HEK293 (cell line): ENCODE data around the gene EVI5.

ENCODE experiments used
- GLIS2 ChIP-seq: fragments of 450-650 bp; formaldehyde crosslinking; IDR thresholded peaks from 2 replicates; pipeline ENCODE4 v1.5.1; 2016; ENCODE audit warnings: missing biosample characterization, missing genetic modification characterization
- IKZF3 ChIP-seq: fragments of 450-650 bp; IDR thresholded peaks from 2 replicates; pipeline ENCODE4 v1.5.0; 2018; ENCODE audit warnings: missing biosample characterization, mild to moderate bottlenecking, missing genetic modification characterization, moderate library complexity
- KLF10 ChIP-seq: fragments of 450-650 bp; IDR thresholded peaks from 2 replicates; pipeline ENCODE4 v1.5.1; 2018; ENCODE audit warnings: missing biosample characterization, mild to moderate bottlenecking, missing genetic modification characterization
- KLF7 ChIP-seq: fragments of 450-650 bp; formaldehyde crosslinking; IDR thresholded peaks from 2 replicates; pipeline ENCODE4 v1.5.1; 2016; ENCODE audit warnings: missing biosample characterization, missing genetic modification characterization, borderline replicate concordance
- RBAK ChIP-seq: fragments of 450-650 bp; formaldehyde crosslinking; IDR thresholded peaks from 2 replicates; pipeline ENCODE4 v1.5.1; 2016; ENCODE audit warnings: missing biosample characterization, missing genetic modification characterization
- SCRT1 ChIP-seq: fragments of 450-650 bp; formaldehyde crosslinking; IDR thresholded peaks from 2 replicates; pipeline ENCODE4 v1.5.1; 2016; ENCODE audit warnings: missing biosample characterization, missing genetic modification characterization, borderline replicate concordance
- ZBTB48 ChIP-seq: fragments of 450-650 bp; formaldehyde crosslinking; IDR thresholded peaks from 2 replicates; pipeline ENCODE4 v1.5.1; 2016; ENCODE audit warnings: missing biosample characterization, missing genetic modification characterization
- ZEB2 ChIP-seq: fragments of 450-650 bp; formaldehyde crosslinking; IDR thresholded peaks from 2 replicates; pipeline ENCODE4 v1.5.1; 2016; ENCODE audit warnings: missing biosample characterization, missing genetic modification characterization
- ZNF10 ChIP-seq: fragments of 450-650 bp; formaldehyde crosslinking; IDR thresholded peaks from 2 replicates; pipeline ENCODE4 v1.5.1; 2017; ENCODE audit warnings: missing biosample characterization, missing genetic modification characterization
- ZNF133 ChIP-seq: fragments of 450-650 bp; formaldehyde crosslinking; IDR thresholded peaks from 2 replicates; pipeline ENCODE4 v1.5.1; 2016; ENCODE audit warnings: missing biosample characterization, missing genetic modification characterization
- ZNF16 ChIP-seq: fragments of 450-650 bp; formaldehyde crosslinking; IDR thresholded peaks from 2 replicates; pipeline ENCODE4 v1.5.1; 2016; ENCODE audit warnings: low read depth, missing biosample characterization, missing genetic modification characterization
- ZNF174 ChIP-seq: fragments of 450-650 bp; formaldehyde crosslinking; IDR thresholded peaks from 2 replicates; pipeline ENCODE4 v1.5.0; 2017; ENCODE audit warnings: missing biosample characterization, mild to moderate bottlenecking, missing genetic modification characterization
- ZNF202 ChIP-seq: fragments of 450-650 bp; formaldehyde crosslinking; IDR thresholded peaks from 2 replicates; pipeline ENCODE4 v1.5.1; 2016; ENCODE audit warnings: missing biosample characterization, missing genetic modification characterization, borderline replicate concordance
- ZNF214 ChIP-seq: fragments of 450-650 bp; formaldehyde crosslinking; IDR thresholded peaks from 2 replicates; pipeline ENCODE4 v1.5.1; 2017; ENCODE audit warnings: missing biosample characterization, mild to moderate bottlenecking, missing genetic modification characterization, borderline replicate concordance
- ZNF350 ChIP-seq: fragments of 450-650 bp; formaldehyde crosslinking; IDR thresholded peaks from 2 replicates; pipeline ENCODE4 v1.5.0; 2017; ENCODE audit warnings: missing biosample characterization, mild to moderate bottlenecking, missing genetic modification characterization
- ZNF394 ChIP-seq: fragments of 450-650 bp; formaldehyde crosslinking; IDR thresholded peaks from 2 replicates; pipeline ENCODE4 v1.5.1; 2016; ENCODE audit warnings: missing biosample characterization, missing genetic modification characterization, mild to moderate bottlenecking, moderate library complexity, borderline replicate concordance
- ZNF473 ChIP-seq: fragments of 450-650 bp; formaldehyde crosslinking; IDR thresholded peaks from 2 replicates; pipeline ENCODE4 v1.5.1; 2017; ENCODE audit warnings: missing biosample characterization, missing genetic modification characterization
- ZNF521 ChIP-seq: fragments of 450-650 bp; formaldehyde crosslinking; IDR thresholded peaks from 2 replicates; pipeline ENCODE4 v1.5.1; 2017; ENCODE audit warnings: missing biosample characterization, mild to moderate bottlenecking, missing genetic modification characterization
- ZNF530 ChIP-seq: fragments of 450-650 bp; formaldehyde crosslinking; IDR thresholded peaks from 2 replicates; pipeline ENCODE4 v1.5.1; 2016; ENCODE audit warnings: low read depth, missing biosample characterization, missing genetic modification characterization
- ZNF549 ChIP-seq: fragments of 450-650 bp; IDR thresholded peaks from 2 replicates; pipeline ENCODE4 v1.5.1; 2018; ENCODE audit warnings: missing biosample characterization, missing genetic modification characterization, mild to moderate bottlenecking, inconsistent platforms, moderate library complexity
- ZNF560 ChIP-seq: fragments of 450-650 bp; formaldehyde crosslinking; IDR thresholded peaks from 2 replicates; pipeline ENCODE4 v1.5.1; 2017; ENCODE audit warnings: missing biosample characterization, missing genetic modification characterization, borderline replicate concordance
- ZNF571 ChIP-seq: fragments of 450-650 bp; formaldehyde crosslinking; IDR thresholded peaks from 2 replicates; pipeline ENCODE4 v1.5.0; 2017; ENCODE audit warnings: missing biosample characterization, missing genetic modification characterization
- ZNF596 ChIP-seq: fragments of 450-650 bp; IDR thresholded peaks from 2 replicates; pipeline ENCODE4 v1.5.0; 2018; ENCODE audit warnings: missing biosample characterization, mild to moderate bottlenecking, missing genetic modification characterization, moderate library complexity
- ZNF623 ChIP-seq: fragments of 450-650 bp; formaldehyde crosslinking; IDR thresholded peaks from 2 replicates; pipeline ENCODE4 v1.5.1; 2016; ENCODE audit warnings: missing biosample characterization, missing genetic modification characterization
- TF ChIP-seq, protein P1 (sequence below): fragments of 450-650 bp; formaldehyde crosslinking; IDR thresholded peaks from 2 replicates; pipeline ENCODE4 v1.5.1; 2016; ENCODE audit warnings: missing biosample characterization, missing genetic modification characterization
- TF ChIP-seq, protein P2 (sequence below): fragments of 450-650 bp; formaldehyde crosslinking; IDR thresholded peaks from 2 replicates; pipeline ENCODE4 v1.5.1; 2017; ENCODE audit warnings: missing biosample characterization, missing genetic modification characterization
- TF ChIP-seq, protein P3 (sequence below): fragments of 450-650 bp; formaldehyde crosslinking; conservative IDR thresholded peaks from 2 replicates; pipeline ENCODE4 v1.5.1; 2016; ENCODE audit warnings: low read depth, missing biosample characterization, missing genetic modification characterization
- TF ChIP-seq, protein P4 (sequence below): fragments of 450-650 bp; formaldehyde crosslinking; IDR thresholded peaks from 2 replicates; pipeline ENCODE4 v1.5.1; 2016; ENCODE audit warnings: missing biosample characterization, missing genetic modification characterization, low read depth
- TF ChIP-seq, protein P5 (sequence below): fragments of 450-650 bp; formaldehyde crosslinking; IDR thresholded peaks from 2 replicates; pipeline ENCODE4 v1.5.1; 2016; ENCODE audit warnings: missing biosample characterization, missing genetic modification characterization

EVI5 gene

DNA sequence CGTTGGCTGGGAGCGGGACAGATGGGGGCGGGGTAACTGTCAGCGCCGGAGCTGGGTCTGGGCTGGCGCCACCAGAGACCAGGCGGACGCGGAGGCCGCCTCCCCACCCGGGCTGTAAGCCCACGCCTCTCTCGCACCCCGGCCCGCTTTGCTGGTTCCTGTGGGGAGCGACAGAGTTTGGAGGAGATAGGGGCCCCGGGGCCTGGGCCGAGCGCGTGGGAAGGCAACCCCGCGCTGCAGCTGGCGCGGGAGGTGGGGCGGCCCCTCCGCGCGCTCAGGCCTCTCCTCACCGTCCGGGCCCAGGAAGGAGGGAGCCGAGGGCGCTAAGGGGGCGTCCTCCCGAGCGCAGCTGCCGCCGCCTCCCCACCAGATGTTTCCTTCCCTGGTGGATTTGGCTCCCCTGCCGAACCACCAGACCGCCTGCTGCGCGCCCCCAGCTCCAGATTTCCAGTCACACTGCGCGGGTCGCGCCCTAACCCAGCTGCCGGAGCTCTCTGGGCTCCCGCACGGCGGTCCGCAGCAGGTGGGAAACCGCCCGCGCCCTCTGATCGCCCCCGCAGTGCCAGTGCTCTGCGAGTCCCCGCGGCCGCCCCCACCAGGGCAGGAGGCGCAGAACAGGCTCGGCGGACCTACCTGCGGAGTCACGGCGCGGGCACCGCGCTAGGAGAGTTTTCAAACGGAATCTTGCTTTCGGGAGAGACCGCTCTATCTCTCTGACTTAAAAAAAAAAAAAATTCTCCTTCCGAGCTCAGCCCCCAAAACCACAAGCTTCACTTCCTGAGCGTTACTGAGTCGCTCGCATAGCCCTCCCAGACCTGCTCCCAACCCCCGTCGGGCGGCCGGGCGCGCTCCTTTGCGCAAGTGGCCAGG lies 299.3 kb downstream of the EVI5 start (continued):
- TF ChIP-seq, protein P1, sequence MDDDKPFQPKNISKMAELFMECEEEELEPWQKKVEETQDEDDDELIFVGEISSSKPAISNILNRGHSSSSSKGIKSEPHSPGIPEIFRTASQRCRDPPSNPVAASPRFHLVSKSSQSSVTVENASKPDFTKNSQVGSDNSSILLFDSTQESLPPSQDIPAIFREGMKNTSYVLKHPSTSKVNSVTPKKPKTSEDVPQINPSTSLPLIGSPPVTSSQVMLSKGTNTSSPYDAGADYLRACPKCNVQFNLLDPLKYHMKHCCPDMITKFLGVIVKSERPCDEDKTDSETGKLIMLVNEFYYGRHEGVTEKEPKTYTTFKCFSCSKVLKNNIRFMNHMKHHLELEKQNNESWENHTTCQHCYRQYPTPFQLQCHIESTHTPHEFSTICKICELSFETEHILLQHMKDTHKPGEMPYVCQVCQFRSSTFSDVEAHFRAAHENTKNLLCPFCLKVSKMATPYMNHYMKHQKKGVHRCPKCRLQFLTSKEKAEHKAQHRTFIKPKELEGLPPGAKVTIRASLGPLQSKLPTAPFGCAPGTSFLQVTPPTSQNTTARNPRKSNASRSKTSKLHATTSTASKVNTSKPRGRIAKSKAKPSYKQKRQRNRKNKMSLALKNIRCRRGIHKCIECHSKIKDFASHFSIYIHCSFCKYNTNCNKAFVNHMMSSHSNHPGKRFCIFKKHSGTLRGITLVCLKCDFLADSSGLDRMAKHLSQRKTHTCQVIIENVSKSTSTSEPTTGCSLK (tag by site-specific recombination) = no peak
- TF ChIP-seq, protein P2, sequence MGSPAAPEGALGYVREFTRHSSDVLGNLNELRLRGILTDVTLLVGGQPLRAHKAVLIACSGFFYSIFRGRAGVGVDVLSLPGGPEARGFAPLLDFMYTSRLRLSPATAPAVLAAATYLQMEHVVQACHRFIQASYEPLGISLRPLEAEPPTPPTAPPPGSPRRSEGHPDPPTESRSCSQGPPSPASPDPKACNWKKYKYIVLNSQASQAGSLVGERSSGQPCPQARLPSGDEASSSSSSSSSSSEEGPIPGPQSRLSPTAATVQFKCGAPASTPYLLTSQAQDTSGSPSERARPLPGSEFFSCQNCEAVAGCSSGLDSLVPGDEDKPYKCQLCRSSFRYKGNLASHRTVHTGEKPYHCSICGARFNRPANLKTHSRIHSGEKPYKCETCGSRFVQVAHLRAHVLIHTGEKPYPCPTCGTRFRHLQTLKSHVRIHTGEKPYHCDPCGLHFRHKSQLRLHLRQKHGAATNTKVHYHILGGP (tag by site-specific recombination) = no peak
- TF ChIP-seq ZNF174 (tag by site-specific recombination) = no peak
- TF ChIP-seq KLF7 (tag by site-specific recombination) = peak; percentile 53; the same call in 1 of the 2 replicates
- no peak for TF ChIP-seq ZNF350
- TF ChIP-seq GLIS2 (tag by site-specific recombination) = peak; percentile 94
- no peak for TF ChIP-seq ZNF560 (tag by site-specific recombination)
- TF ChIP-seq ZNF473 (tag by site-specific recombination) = no peak
- no peak for TF ChIP-seq ZNF16 (tag by site-specific recombination)
- TF ChIP-seq RBAK (tag by site-specific recombination) = no peak
- TF ChIP-seq ZNF10 (tag by site-specific recombination) = no peak
- no peak; the same call in none of the 2 replicates for TF ChIP-seq KLF10 (tag by site-specific recombination)
- peak; percentile 52 for TF ChIP-seq ZNF596 (tag by site-specific recombination)
- no peak for TF ChIP-seq ZNF623 (tag by site-specific recombination)
- TF ChIP-seq ZNF530 (tag by site-specific recombination) = no peak
- TF ChIP-seq ZNF549 (tag by site-specific recombination) = no peak
- no peak for TF ChIP-seq ZNF571 (tag by site-specific recombination)
- TF ChIP-seq ZNF133 (tag by site-specific recombination) = no peak
- no peak for TF ChIP-seq IKZF3 (tag by site-specific recombination)
- peak; percentile 95 for TF ChIP-seq ZEB2 (tag by site-specific recombination)
- no peak for TF ChIP-seq ZNF521
- TF ChIP-seq, protein P3, sequence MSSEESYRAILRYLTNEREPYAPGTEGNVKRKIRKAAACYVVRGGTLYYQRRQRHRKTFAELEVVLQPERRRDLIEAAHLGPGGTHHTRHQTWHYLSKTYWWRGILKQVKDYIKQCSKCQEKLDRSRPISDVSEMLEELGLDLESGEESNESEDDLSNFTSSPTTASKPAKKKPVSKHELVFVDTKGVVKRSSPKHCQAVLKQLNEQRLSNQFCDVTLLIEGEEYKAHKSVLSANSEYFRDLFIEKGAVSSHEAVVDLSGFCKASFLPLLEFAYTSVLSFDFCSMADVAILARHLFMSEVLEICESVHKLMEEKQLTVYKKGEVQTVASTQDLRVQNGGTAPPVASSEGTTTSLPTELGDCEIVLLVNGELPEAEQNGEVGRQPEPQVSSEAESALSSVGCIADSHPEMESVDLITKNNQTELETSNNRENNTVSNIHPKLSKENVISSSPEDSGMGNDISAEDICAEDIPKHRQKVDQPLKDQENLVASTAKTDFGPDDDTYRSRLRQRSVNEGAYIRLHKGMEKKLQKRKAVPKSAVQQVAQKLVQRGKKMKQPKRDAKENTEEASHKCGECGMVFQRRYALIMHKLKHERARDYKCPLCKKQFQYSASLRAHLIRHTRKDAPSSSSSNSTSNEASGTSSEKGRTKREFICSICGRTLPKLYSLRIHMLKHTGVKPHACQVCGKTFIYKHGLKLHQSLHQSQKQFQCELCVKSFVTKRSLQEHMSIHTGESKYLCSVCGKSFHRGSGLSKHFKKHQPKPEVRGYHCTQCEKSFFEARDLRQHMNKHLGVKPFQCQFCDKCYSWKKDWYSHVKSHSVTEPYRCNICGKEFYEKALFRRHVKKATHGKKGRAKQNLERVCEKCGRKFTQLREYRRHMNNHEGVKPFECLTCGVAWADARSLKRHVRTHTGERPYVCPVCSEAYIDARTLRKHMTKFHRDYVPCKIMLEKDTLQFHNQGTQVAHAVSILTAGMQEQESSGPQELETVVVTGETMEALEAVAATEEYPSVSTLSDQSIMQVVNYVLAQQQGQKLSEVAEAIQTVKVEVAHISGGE (tag by site-specific recombination) = peak; percentile 55
- peak; percentile 95 for TF ChIP-seq ZBTB48
- TF ChIP-seq, protein P4, sequence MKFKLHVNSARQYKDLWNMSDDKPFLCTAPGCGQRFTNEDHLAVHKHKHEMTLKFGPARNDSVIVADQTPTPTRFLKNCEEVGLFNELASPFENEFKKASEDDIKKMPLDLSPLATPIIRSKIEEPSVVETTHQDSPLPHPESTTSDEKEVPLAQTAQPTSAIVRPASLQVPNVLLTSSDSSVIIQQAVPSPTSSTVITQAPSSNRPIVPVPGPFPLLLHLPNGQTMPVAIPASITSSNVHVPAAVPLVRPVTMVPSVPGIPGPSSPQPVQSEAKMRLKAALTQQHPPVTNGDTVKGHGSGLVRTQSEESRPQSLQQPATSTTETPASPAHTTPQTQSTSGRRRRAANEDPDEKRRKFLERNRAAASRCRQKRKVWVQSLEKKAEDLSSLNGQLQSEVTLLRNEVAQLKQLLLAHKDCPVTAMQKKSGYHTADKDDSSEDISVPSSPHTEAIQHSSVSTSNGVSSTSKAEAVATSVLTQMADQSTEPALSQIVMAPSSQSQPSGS (tag by site-specific recombination) = no peak
- TF ChIP-seq SCRT1 (tag by site-specific recombination) = peak; percentile 95
- no peak for TF ChIP-seq ZNF202
- TF ChIP-seq, protein P5, sequence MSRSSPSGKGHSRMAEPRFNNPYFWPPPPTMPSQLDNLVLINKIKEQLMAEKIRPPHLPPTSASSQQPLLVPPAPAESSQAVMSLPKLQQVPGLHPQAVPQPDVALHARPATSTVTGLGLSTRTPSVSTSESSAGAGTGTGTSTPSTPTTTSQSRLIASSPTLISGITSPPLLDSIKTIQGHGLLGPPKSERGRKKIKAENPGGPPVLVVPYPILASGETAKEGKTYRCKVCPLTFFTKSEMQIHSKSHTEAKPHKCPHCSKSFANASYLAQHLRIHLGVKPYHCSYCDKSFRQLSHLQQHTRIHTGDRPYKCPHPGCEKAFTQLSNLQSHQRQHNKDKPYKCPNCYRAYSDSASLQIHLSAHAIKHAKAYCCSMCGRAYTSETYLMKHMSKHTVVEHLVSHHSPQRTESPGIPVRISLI (tag by site-specific recombination) = 0 out of 2 replicates have a peak, but pooled peaks have one; percentile 49
- TF ChIP-seq ZNF394 (tag by site-specific recombination) = peak; percentile 59; the same call in 1 of the 2 replicates
- TF ChIP-seq ZNF214 (tag by site-specific recombination) = no peak
